ENCODE results near the gene CERCAM.
"Not testable (repeated sequence)": the region's sequence is repeated elsewhere in the genome, so short reads cannot be mapped to it uniquely, and the experiment has no call there.

CERCAM gene

GRCh38 chr9:128393970-128394369 is 26.7 kb upstream of the CERCAM start:
- DNase-seq: no peak

DNA sequence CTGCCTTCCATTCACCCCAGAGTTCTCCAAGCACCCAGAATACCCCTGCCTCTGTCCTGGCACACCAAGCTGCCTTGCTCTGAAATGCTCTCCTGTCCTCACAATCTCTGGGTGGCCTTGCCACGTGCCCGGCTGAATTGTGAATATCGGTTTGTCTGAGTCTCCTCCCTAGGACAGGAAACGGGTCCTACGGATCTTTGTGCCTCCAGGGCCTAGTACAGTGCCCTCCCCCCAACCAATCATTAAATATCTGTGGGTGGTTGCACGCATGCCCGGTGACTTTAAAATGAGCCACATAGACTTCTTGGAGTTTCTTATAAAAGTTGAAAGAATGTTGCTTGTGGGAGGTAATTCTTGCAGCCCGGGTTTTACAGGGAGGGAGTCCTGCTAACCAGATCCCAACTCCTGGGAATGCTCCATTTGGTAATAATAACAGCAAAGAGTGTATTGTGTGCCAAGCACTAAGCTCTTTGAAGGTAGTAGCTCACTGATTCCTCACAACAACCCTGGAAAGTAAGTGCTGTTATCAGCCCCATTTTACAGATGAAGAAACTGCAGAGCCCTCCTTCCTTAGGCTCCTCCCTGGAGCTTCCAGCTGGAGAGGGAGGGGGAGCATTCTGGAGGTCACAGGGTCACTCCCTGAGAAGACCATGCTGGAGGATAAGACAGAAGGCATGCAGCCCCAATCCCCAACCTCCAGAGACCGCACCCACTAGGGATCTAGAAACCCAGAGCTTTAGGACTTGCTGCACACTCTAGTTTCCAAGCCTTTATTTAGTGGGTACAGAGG is 26.1 kb upstream of the CERCAM start:
- no peak for DNase-seq

GRCh38 chr9:128396970-128397613 is 23.6 kb upstream of the CERCAM start:
- DNase-seq: no peak

DNA sequence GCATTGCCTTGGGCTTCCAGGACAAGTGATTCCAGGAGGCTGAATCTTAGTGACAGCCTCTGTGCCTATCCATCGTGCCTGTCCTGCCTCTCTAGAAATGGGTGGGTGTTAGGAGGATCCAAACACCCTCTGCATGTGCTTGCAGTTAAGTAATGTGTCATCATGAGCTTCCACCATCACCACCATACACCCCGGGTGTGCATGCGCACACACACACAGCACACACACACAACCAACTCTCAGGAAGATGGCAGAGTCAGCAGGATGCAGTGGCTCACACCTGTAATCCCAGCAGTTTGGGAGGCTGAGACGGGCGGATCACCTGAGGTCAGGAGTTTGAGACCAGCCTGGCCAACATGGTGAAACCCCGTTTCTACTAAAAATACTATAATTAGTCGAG is 22.8 kb upstream of the CERCAM start:
- DNase-seq: no peak

DNA sequence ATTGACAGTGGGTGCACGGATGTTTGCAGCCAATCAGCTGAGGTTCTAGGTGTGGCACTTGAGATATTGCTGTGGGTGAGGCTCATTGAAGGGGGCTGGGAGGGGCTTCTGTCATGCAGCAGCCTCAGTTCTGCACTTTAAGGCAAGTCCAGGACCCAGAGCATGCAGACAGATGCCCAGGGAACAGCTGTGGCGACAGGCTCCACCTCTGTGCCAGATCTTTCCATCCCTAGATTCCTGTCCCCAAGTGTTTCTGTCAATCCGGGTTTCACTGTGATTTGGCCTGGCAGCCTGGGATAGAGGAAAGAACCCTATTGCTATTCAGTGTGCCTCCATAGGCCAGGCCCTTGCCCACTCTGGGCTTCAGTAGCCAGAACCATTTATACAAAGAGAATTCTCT is 20.8 kb upstream of the CERCAM start:
- no peak for DNase-seq

- no peak for DNase-seq
Observed at GRCh38 chr9:128404560-128404959, 16.1 kb upstream of the CERCAM start.

DNA sequence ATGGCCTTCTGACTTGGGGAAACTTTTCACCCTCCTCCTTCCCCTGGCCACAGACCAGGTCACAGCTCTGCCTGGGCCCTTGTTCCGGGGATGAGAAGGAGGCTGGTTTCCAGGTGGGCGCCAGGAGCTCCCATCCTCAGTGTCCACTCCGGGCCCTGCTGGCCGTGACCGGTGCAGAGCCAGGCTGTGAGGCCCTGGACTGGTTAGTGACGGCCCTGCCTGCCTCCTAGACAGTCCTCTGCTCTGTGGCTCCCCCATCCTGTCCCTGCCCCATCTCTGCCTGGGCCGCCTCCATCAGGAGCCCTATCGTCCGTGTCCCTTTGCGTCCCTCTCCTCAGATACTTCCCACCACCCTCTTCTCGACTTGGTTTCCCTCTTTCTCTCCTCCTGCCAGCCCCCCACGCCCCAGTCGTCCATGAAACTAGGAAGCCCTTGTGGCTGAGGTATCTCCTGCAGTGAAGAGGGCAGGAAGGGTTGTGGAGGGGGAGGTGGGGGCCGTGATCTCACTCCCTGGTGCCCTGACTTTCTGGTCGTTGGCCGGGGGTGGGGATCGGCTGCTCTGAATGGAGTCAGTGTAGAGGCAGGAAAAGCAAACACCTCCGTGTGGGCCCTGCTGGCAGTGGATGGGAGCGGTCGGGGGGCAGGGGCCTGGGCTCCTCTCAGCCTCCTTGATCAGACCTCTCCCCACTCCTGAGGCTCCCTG is 15.4 kb upstream of the CERCAM start:
- no peak for DNase-seq

- DNase-seq: no peak
Observed at GRCh38 chr9:128405780-128406171, 14.9 kb upstream of the CERCAM start.

DNA sequence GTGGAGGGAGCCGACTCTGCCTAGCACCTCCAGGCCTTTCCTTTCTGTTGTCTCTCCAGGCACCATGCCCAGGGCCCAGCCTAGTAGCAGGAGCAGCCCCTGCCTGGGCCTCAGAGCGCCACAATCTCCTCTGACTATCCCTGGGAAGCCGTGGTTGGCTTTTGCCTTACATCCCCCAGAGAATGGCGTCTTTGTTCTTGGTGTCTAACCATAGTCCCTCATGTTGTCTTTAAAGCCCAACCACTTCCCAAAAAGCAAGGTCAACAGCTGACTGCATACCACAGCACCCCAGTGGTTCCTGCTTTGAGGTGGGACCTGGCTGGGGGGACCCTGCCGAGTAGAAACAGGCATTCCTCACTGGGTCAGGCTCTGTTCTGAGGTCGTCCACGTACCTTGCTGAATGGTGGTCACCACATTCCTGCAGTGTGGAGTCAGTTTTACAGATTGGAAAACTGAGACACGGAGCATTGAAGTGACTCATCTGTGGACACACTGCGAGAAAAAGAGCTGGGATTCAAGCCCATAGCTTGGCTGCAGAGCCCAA is 13.7 kb upstream of the CERCAM start:
- DNase-seq: no peak

GRCh38 chr9:128408963-128409431 is 11.7 kb upstream of the CERCAM start:
- DNase-seq: no peak

- DNase-seq: no peak
Observed at GRCh38 chr9:128409450-128409849, 11.2 kb upstream of the CERCAM start.

DNA sequence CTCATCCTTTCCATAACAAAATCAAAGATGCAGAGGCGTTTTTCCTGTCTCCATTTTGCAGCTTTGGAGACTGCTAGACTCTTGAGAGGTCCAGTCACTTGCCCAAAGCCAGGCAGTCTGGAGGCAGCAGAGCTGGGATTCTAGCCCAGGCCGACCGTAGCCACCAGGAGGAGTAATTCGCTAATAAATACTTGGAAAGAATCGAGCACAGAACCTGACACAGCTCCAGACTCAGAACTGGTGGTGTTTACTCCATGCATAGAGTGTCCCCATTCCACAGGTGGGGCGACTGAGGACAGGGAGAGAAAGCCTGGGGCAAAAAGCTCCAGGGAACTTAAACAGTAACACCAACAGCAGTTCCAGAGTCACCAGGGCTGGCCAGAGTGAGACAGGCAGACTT is 10.7 kb upstream of the CERCAM start:
- no peak for DNase-seq

DNA sequence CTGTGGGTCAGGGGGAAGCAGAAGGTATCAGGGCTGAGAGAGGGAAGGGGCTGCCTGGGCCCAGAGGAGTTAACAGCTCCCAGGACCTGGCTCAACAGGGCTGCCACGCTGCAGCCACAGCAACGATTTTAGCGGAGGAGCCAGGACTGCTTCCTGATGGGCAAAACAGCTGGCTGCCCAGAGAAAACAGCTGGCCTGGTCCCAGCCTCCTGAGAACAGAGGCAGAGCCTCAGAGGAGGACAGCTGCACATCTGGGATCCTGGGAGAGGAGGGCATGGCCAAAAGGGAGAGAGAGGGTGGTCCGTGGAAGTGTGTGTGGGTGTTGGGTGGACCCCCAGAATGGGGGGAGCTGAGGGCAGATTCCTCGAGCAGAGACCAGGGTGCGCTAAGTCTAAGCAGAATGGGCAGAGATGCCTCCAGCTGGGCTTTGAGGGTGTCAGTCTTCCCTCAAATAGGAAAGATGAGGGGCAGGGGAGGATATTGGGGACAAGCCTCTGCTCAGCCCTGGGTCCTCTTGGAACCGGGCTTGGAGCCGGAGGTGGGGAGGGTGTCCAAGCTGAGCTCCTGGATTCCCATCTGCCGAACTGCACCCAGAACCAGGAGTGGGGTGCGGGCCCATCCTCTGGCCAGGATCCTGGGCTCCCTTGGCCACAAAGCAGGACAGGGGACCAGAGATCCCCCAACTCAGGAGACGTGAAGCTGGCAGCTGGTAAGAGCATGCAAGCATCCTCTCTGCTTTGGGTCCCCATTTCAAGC is 9.1 kb upstream of the CERCAM start:
- DNase-seq: no peak

GRCh38 chr9:128412120-128412790 is 8.4 kb upstream of the CERCAM start:
- DNase-seq: no peak

DNA sequence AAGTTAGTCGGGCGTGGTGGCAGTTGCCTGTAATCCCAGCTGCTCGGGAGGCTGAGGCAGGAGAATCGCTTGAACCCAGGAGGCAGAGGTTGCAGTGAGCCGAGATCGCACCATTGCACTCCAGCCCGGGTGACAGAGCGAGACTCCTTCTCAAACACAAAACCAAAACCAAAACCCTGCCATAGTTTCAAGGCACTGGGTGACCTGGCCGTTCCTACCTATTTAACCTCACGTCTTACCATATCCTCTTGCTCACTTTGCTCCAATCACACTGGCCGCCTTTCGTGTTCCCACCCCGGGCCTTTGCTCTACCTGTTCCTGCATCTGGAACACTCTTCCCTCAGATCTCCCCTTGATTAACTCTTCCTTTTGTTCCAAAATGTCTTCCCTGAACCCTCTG is 6.9 kb upstream of the CERCAM start:
- not testable (repeated sequence) for DNase-seq

DNA sequence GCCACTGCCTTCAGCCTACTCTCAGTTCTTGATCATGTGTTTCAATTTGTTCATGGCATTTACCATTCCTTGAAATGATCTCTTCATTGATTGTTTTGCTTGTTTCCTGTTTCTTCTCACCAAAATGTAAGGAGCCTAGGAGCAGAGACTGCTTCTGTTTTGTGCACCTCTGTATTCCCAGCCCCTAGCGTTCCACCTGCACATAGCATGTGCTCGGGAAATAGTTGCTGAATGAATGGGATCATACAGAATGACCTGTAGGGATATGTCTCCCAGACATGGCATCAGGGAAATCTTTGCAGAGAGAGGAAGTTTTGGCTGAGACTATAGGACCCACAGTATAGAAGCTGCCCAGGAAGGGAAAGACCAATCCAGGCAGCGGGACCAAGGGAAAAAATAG is 6.2 kb upstream of the CERCAM start:
- no peak for DNase-seq

DNA sequence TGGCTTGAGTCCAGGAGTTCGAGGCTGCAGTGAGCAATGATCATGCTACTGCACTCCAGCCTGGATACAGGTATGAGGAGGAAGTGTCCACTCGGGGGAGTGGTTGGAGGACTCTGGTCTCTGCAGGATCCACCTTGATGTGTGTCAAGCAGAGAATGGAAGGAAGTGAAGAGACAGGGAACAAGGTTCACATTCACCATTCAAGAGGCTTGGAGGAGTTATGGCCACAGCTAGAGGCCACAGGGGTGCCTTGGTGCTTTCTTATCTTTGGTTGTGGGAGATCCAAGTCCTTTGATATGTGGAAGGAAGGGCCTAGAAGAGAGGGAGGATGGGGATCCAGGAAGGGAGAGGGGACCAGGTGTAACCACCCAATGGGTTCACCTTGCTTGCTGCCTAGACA is 5.4 kb upstream of the CERCAM start:
- DNase-seq: no peak

GRCh38 chr9:128416014-128416413 is 4.6 kb upstream of the CERCAM start:
- DNase-seq: no peak

DNA sequence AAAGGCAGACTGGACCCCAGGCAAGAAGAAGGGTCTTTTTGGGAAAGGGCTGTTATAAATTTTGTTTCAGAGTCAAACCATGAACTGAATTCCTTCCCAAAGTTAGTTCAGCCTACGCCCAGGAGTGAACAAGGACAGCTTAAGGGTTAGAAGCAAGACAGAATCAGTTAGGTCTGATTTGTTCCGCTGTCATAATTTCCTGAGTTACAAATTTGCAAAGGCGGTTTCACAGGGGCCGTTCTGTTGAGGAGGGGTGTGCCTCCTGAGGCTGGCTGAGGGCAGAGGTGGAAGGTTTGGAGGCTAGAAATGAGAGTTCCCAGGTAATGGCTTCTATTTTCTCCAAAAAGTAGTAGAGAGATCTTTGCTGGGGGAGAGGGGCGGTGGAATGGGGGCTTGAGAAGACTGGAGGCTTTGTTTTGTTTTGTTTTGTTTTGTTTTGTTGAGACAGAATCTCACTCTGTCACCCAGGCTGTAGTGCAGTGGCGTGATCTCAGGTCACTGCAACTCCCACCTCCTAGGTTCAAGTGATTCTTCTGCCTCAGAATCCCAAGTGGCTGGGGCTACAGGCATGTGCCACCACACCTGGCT is 4.1 kb upstream of the CERCAM start:
- no peak for DNase-seq

GRCh38 chr9:128419061-128419925 is 1.4 kb upstream of the CERCAM start:
- no peak for DNase-seq
